Nucleus accumbens (tissue), 56 donors: ENCODE results near the gene TMEM63C.
A peak's percentile ranks its signal among the peaks of the same experiment; 100 is the strongest.
"Not testable (repeated sequence)": the region's sequence is repeated elsewhere in the genome, so short reads cannot be mapped to it uniquely, and the experiment has no call there.

Experiments used
- DNase-seq, 56 donors: peaks; one replicate each; lab custom pipeline; 2025; lab: John Stamatoyannopoulos, UW

Gene TMEM63C

GRCh38 chr14:77154421-77154820, 27.2 kb upstream of the TMEM63C start:
- peak in 16 of 56 donors; percentile 7 to 54 (median 18) for DNase-seq

GRCh38 chr14:77155083-77155482, 26.5 kb upstream of the TMEM63C start:
- DNase-seq, result no peak

- DNase-seq, result peak in 1 of 56 donors; percentile 43
Observed at GRCh38 chr14:77157740-77158139, 23.9 kb upstream of the TMEM63C start.

GRCh38 chr14:77158175-77158881, 23.3 kb upstream of the TMEM63C start:
- DNase-seq, result peak in 52 of 56 donors; percentile 34 to 91 (median 76)

- DNase-seq, result peak in 5 of 56 donors; percentile 55 to 63 (median 58)
Observed at GRCh38 chr14:77158882-77159255, 22.7 kb upstream of the TMEM63C start.

GRCh38 chr14:77161011-77161410, 20.6 kb upstream of the TMEM63C start:
- DNase-seq, result no peak

- DNase-seq, result no peak
Observed at GRCh38 chr14:77170045-77170444, 11.6 kb upstream of the TMEM63C start.

- no peak for DNase-seq
Observed at GRCh38 chr14:77172916-77173315, 8.7 kb upstream of the TMEM63C start.

- not testable (repeated sequence) for DNase-seq
Observed at GRCh38 chr14:77173911-77174617, 7.5 kb upstream of the TMEM63C start.

- no peak for DNase-seq
Observed at GRCh38 chr14:77175843-77176242, 5.8 kb upstream of the TMEM63C start.

GRCh38 chr14:77177702-77178101, 3.9 kb upstream of the TMEM63C start:
- no peak for DNase-seq

GRCh38 chr14:77178656-77179055, 2.9 kb upstream of the TMEM63C start:
- DNase-seq, result no peak

GRCh38 chr14:77180726-77181602, 634 bp upstream of the TMEM63C start:
- DNase-seq, result peak in 1 of 56 donors; percentile 50

- no peak for DNase-seq
Observed at GRCh38 chr14:77183896-77184295, 2.3 kb downstream of the TMEM63C start.

GRCh38 chr14:77184396-77185092, 2.9 kb downstream of the TMEM63C start:
- DNase-seq, result peak in 2 of 56 donors; percentile 19 to 46

- DNase-seq, result no peak
Observed at GRCh38 chr14:77185093-77185465, 3.5 kb downstream of the TMEM63C start.

- DNase-seq, result peak in 3 of 56 donors; percentile 15 to 41 (median 22)
Observed at GRCh38 chr14:77186911-77187648, 5.5 kb downstream of the TMEM63C start.

GRCh38 chr14:77187649-77188012, 6.0 kb downstream of the TMEM63C start:
- no peak for DNase-seq

GRCh38 chr14:77189479-77189878, 7.9 kb downstream of the TMEM63C start:
- no peak for DNase-seq

- no peak for DNase-seq
Observed at GRCh38 chr14:77190977-77191376, 9.4 kb downstream of the TMEM63C start.
